Measurements from ENCODE around the gene FHAD1.

FHAD1 gene

DNA sequence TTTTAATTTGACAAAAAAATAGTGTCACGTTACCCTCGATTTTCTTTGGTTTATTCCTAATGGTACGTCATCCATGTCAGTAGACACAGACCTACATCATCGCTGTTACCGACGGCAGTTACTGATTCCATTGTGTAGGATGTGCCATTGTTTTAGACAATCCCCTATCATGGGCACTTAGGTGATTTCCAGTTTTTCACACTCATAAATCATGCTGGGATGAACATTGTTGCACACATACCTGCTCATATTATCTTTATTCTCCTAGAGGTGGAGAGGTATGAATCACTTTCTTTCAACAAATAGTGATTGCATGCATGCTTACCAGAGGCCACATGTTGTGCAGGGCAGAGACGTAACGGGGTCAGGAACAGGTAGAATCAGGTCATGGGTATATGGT lies 83.0 kb downstream of the FHAD1 start:
- DNase-seq, result no peak

- no peak for DNase-seq
These were observed 84.2 kb downstream of the FHAD1 start for GRCh38 chr1:15331180-15331579.

DNA sequence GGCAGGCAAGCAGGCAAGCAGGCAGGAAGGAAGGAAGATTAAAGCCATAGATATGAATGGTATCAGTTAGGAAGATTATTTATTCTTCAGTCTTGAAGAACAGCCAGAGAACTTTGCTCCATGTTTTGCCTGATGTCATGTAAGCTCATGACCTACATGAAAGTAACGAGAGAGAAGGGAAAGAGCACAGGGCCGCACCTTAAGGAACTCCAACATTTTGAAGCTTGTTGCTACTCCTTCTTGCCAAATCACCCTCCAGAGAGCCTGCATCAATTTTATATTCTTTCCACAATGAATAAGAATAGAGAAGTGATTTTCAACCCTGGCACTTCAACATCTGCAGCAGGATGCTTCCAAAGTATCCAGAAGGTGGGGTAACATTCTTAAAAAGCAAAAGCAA lies 84.7 kb downstream of the FHAD1 start:
- no peak for DNase-seq

- DNase-seq, result no peak
These were observed 85.5 kb downstream of the FHAD1 start for GRCh38 chr1:15332525-15332924.

DNA sequence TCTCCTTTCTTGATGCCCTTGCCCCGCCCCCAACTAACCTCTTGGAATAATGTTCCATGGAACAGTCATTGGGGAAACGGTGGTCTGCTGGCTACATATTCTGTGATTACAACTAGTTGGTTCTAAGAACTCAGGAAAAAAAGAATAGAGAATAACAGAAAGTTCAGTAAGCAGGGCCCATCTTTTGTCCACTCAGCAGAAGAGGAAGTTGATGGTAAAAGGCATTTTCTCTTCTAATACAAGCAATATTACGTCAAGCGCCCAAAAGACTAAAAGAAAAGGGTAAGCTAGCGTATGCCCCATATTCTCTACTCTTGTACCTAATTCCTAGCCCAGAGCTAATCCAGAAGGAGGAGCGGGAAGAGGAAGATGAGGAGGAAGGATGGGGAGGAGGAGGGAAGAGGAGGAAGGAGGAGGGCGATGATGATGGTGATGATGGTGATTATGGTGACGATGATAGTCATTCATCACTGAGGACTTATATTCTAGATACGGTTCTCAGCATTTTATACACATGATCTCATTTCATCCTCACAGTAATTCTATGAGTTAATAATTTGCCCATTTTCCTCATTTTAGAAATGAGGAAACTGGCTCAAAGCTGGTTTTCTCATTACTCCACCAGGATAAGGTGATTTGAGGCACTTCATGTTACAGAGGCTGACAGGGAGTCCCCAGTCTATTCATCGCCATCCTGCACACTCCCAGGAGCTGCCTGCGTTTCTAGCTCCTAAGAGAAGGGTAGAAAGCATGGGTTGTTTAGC lies 86.1 kb downstream of the FHAD1 start:
- no peak for DNase-seq

DNA sequence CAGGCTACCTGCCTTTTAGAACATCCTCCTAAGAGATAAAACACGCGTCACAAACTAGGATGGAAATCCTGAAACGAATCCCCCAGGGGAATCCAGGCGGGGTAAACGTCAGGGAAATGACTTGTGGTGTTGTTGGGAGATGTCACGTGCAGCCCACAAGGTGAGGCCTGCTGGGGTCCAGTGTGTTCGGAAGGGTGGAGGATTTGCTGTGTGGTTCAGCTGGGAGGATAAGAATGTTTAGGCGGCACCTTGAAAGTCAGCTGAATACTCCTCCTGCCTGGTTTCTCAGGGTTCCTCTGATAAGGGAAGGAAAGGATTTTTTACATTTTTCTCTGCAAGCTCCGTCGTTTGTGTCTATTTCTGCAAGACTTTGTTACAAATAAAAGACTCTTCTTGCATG lies 88.0 kb downstream of the FHAD1 start:
- DNase-seq, result no peak

GRCh38 chr1:15336866-15337265 lies 89.8 kb downstream of the FHAD1 start:
- no peak for DNase-seq

DNA sequence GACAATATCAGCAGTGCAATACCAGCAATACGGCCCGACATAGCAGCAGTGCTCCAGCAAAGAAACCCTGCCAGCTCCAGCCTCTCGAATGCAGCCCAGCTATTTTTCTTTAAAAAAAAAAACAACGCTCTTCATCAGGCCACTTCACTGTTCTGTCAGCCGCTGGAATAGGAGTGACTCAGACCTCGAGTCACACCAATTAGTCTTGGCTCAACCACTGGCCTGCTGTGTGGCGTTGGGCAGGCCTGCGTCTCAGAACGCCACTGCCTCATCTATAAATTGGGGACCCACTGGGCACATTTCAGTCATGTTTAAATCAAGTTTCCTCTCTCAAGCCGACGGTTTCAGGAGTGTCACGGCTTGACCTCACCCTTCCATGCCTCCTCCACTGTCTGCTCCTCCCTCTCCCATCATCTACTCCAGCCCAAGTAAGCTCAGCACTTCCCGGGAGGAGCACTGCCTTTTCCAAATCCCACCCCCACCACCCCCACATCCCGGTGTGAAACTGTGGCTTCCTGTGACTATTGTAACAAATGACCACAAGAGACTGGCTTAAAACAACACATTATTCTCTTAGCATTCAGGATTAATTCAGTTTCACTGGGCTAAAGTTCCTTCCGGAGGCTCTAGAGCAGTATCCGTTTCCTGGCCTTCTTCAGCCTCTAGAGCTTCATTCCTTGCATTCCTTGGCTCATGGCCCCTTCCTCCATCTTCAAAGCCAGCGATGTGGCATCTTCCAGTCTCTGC lies 90.8 kb downstream of the FHAD1 start:
- DNase-seq, result no peak

DNA sequence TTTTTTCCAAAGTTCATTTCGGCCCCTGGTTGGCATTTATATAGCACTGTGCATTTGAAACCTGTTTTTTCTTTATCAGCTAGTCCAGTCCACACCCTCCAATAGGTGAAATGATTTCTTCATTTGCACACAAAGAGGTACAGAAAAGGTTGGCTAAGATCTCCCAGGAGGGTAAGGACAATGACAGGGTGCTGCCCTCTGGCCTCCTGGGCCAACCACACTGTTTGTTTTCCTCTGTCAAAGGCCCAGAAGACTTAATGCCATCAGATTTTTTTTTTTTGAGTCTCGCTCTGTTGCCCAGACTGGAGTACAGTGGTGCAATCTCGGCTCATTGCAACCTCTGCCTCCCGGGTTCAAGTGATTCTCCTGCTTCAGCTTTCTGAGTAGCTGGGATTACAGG lies 92.5 kb downstream of the FHAD1 start:
- no peak for DNase-seq

GRCh38 chr1:15341228-15341627 lies 94.2 kb downstream of the FHAD1 start:
- DNase-seq, result no peak

DNA sequence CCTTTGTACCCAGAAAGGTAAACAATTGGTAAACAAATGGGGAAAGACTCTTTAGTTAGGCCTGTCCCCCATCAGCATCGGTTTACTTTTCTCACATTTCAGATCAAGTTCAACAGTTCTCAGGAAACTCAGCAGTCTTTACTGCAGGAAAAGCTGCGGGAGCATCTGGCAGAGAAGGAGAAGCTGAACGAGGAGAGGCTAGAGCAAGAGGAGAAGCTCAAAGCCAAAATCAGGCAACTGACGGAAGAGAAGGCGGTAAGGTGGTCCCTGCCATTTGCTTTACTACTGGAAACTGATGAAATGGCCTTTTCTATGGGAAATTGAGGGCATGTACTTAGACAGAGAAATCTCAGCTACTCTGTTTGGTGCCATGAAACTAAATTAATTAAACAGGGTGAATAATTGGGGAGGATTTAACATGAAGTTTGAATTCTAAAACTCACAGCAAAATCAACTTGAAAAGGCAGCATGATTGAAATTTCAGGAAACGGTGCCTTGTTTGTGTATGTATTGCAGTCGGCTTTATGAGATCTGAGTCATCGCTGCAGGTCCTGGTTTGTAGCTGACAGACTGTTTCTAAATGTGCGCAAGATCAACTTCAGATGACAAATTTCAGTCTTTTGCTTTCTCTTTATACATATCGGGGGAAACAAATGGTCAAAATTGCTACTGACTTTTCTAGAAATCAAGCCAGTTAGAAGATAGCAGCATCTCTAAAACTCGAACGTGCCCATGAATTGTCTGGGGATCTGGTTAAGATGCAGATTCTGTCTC lies 94.8 kb downstream of the FHAD1 start:
- DNase-seq, result no peak

DNA sequence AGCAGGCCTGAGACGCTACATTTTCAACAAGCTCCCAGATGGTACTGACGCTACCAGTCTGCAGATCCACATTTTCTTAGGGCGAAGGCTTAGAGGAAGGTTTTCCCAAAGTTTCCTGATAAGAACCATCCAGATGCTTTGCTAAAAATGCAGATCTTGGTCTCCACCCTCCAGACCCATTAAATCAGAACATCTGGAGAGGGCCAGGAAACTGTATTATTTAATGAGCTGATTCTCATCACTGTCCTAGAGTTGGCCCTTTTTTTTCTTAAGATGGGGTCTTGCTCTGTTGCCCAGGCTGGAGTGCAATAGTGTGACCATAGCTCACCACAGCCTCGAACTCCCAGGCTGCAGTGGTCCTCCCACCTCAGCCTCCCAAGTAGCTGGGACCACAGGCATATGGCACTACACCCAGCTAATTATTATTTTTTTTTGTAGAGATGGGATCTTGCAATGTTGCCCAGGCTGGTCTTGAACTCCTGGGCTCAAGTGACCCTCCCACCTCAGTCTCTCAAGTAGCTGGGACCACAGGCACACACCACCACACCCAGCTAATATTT lies 95.5 kb downstream of the FHAD1 start:
- no peak for DNase-seq

DNA sequence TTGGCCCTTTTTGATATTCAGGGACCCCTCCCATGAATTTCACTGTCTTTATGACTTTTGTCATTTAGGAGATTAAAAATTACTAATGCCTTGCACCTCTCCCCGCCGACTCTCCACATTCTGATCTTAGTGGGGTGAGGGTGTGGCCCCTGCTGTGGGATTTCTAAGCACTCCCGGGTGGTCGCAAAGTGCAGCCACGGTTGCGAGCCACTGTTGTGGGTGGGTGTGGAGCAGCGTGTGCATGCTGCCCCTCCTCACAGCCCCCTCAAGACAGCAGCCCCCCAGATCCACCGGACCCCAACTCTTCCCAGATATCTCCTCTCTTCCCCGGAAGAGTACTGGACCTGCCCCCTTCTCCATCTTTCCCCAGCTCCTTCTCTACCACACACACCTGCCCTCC lies 96.1 kb downstream of the FHAD1 start:
- DNase-seq, result no peak

DNA sequence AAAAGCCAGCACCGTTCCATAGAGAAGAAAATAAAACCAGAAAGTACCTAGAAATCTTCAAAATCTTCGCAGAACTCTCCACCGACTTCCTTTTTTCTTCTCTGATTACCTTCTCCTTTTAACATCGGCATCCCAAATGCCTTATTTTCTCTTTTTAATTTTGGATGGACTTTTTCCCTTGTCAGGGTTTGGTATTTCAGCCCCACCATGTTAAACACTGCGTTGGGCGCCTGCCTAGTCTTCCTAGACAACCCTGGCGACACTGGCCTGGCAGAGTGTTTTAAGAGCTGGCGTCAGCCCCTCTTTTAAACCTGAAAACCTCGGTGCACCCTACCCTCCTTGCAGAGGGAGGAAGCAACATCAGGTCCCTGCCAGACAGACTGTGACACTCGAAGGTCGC lies 96.7 kb downstream of the FHAD1 start:
- DNase-seq, result no peak

- DNase-seq, result no peak
These were observed 97.4 kb downstream of the FHAD1 start for GRCh38 chr1:15344380-15344779.

GRCh38 chr1:15344800-15345704 lies 98.0 kb downstream of the FHAD1 start:
- no peak for DNase-seq

DNA sequence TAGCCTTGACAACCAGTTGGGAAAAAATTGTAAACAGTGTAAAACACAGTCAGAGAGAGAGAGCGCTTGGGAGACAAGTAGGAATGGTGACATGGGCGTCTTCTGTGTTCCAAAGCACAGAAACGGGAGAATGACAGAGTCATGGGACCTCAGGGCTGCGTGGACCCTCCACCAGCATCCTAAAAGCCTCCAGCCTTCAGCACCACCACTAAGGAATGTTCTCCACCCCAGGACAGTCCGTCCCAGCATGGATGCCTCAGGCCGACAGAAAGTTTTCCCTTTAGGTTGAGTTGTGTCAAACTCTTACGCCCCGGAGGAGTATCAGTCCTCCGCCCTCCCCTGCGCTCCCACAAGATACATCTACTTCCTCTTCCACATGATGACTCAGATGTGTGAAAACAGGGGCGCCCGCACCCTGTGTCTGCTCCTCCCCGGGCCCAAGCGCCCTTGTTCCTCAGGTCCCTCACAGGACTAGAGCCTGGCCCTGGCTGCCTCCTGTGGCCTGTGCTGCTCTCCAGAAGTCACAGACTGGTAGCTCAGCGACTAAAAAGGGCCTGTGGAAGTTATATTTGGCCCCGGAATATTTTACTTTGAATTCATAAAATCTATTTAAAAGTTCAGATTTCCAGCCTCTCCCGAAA lies 98.8 kb downstream of the FHAD1 start:
- peak; percentile 28 for DNase-seq

DNA sequence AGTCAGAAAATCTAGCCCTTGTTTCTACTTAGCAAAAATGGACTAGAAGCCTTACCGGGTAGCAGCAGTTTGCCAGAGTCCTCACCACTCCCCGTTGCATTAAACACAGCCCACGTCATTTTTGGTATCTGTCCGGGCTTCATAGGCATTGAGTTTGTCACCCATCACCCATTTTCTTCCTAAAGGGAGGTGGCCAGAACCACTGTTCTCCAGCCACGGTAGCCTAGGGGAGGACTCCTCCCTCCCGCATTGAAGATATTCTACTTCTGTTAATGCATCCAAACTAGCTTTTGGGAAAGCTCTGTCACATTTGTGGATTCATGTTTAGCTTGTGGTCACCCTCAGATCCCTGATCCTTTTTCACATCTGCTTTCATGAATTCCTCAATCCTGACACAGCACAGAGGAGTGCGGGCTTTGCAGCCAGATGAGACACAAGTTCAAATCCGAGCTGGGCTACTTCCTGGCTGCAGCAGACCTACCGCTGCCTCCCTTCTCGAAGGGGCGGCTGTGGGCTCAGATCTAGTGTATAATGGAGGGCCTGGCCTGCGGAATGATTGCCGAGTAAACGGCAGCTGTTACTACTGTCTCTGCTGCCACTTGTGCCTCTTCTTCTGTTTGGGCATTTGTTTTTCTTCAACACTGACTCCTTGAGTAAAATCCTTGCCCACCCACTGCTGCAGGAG lies 99.5 kb downstream of the FHAD1 start:
- no peak for DNase-seq

DNA sequence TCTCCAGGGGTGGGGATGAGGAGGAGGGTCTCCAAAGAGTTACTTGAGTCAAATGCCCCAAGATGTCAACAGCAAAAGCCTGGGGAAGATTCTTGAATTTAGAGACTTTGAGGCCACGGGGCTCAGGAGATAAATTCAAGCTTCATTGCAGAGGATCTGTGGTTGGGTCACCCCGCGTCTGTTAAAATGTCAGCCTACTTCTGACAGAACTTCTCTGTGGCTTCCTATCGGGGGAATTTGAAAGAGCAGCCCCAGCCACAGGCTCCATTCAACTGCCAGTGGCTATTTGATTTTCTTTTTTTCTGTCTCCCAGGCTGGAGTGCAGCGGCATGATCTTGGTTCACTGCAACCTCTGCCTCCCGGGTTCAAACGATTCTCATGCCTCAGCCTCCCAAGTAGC lies 100.2 kb downstream of the FHAD1 start:
- DNase-seq, result no peak

DNA sequence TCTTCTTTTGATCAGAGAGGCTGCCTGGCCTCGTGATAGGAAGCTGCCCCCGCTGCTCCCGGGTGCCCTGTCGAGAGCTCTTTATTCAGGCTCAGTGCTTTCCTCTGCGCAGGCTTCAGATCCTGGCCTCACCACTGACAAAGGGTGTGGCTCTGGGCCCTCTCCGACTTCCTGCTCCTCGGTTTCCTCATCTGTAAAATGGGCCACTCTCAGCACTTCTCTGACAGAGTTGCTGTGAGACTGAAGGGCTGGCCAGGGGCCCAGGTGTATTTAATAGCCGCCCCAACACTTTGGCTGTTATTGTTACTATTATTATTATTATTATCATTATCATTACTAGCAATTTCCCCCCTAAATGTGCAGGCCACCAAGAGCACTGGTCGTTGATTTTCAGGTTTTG lies 101.6 kb downstream of the FHAD1 start:
- no peak for DNase-seq

- no peak for DNase-seq
These were observed 102.1 kb downstream of the FHAD1 start for GRCh38 chr1:15349133-15349532.

Measured in activated CD4-positive, alpha-beta T cell treated with anti-CD3 and anti-CD28 coated beads for 1 hour (primary cell).